ENCODE measurements around the gene C17orf107. TPM values are rescaled to one million over a fixed set of nuclear protein-coding genes. Genes with fewer than 3 reads are reported as not detected.

Gene C17orf107
- total and polyA plus RNA-seq, 9 donors: 1.1 to 11.8 (median 7.4) TPM

- Histone ChIP-seq H3K9me3 (no peaks in the 10 kb centered on the region), H3K4me1 (ENCODE audit: insufficient read depth) (peaks cover 2% of the 10 kb centered on the region), H3K27me3 (no peaks in the 10 kb centered on the region), H3K27ac (peak overlapping the region in 1 of 2 donors; percentile 88), H3K4me3 (peak overlapping the region; percentile 100), H3K36me3 (no peaks in the 10 kb centered on the region)
- no peak for DNase-seq
- WGBS, 3 donors: 0 to 1% (median 1%) methylated on average over 7 of the region's 7 CpGs
- intact Hi-C loops (cut with DNase I): no loop called here
- TF ChIP-seq CTCF (IDR thresholded peaks at IDR 0.05) (no peak), POLR2A (IDR thresholded peaks at IDR 0.05) (no peak), EP300 (IDR thresholded peaks at IDR 0.05) (no peak)
Measured at GRCh38 chr17:4947010-4947410, 47.7 kb downstream of the C17orf107 start.

- intact Hi-C loops (cut with DNase I): no loop called here
- WGBS, 3 donors: 0 to 1% (median 0%) methylated on average over 55 to 56 of the region's 56 CpGs
- Histone ChIP-seq H3K4me3 (peak overlapping the region; percentile 100), H3K27me3 (no peaks in the 10 kb centered on the region), H3K4me1 (ENCODE audit: insufficient read depth) (peaks cover 2% of the 10 kb centered on the region), H3K9me3 (no peaks in the 10 kb centered on the region), H3K36me3 (no peaks in the 10 kb centered on the region), H3K27ac (peak overlapping the region; percentile 78 to 88)
- DNase-seq: peak; percentile 59 to 78 (median 69)
- TF ChIP-seq CTCF (IDR thresholded peaks at IDR 0.05): no peak
- no peak for TF ChIP-seq POLR2A (IDR thresholded peaks at IDR 0.05)
- TF ChIP-seq EP300 (IDR thresholded peaks at IDR 0.05): no peak
Measured at GRCh38 chr17:4947411-4948165, 48.3 kb downstream of the C17orf107 start.

- intact Hi-C loops (cut with DNase I): no loop called here
- H3K4me1 ChIP-seq (ENCODE audit: insufficient read depth): peaks cover 2% of the 10 kb centered on the region
- no peaks in the 10 kb centered on the region for H3K9me3 ChIP-seq
- peak within 1 kb of the TSS; percentile 82 to 96 for H3K27ac ChIP-seq
- DNase-seq: peak; percentile 87 to 94 (median 89)
- WGBS, 3 donors: 0 to 1% (median 0%) methylated on average over 31 to 59 of the region's 59 CpGs
- H3K4me3 ChIP-seq: peak within 1 kb of the TSS; percentile 100
- H3K27me3 ChIP-seq: no peaks in the 10 kb centered on the region
- TF ChIP-seq POLR2A (IDR thresholded peaks at IDR 0.05) (peak; percentile 61), CTCF (IDR thresholded peaks at IDR 0.05) (peak in 1 of 3 donors; percentile 9), EP300 (IDR thresholded peaks at IDR 0.05) (no peak)
- H3K36me3 ChIP-seq: no peaks in the 10 kb centered on the region
Measured at GRCh38 chr17:4948166-4948930, 49.0 kb downstream of the C17orf107 start, which contains the start of gene PFN1. PFN1 (minus strand) TSS chr17:4948530; CDS start chr17:4948394, 136 bp downstream.

GRCh38 chr17:4948931-4949320 lies 49.6 kb downstream of the C17orf107 start:
- DNase-seq: peak; percentile 81 to 90 (median 82)
- peak overlapping the region; percentile 100 for H3K4me3 ChIP-seq
- no peaks in the 10 kb centered on the region for H3K36me3 ChIP-seq
- no peaks in the 10 kb centered on the region for H3K9me3 ChIP-seq
- no peak for TF ChIP-seq POLR2A (IDR thresholded peaks at IDR 0.05)
- no peak for TF ChIP-seq EP300 (IDR thresholded peaks at IDR 0.05)
- TF ChIP-seq CTCF (IDR thresholded peaks at IDR 0.05): no peak
- 0 to 1% (median 0%) methylated on average over 40 of the region's 40 CpGs for WGBS, 3 donors
- peak overlapping the region; percentile 82 to 96 for H3K27ac ChIP-seq
- H3K27me3 ChIP-seq: no peaks in the 10 kb centered on the region
- H3K4me1 ChIP-seq (ENCODE audit: insufficient read depth): peaks cover 2% of the 10 kb centered on the region
- intact Hi-C loops (cut with DNase I): no loop called here
